ENCODE results near the gene AVEN. TPM values are rescaled to one million over a fixed set of nuclear protein-coding genes. Genes with fewer than 3 reads are reported as not detected.

The AVEN gene
- polyA plus RNA-seq, 2 donors = 8.2 to 11.1 TPM

DNA sequence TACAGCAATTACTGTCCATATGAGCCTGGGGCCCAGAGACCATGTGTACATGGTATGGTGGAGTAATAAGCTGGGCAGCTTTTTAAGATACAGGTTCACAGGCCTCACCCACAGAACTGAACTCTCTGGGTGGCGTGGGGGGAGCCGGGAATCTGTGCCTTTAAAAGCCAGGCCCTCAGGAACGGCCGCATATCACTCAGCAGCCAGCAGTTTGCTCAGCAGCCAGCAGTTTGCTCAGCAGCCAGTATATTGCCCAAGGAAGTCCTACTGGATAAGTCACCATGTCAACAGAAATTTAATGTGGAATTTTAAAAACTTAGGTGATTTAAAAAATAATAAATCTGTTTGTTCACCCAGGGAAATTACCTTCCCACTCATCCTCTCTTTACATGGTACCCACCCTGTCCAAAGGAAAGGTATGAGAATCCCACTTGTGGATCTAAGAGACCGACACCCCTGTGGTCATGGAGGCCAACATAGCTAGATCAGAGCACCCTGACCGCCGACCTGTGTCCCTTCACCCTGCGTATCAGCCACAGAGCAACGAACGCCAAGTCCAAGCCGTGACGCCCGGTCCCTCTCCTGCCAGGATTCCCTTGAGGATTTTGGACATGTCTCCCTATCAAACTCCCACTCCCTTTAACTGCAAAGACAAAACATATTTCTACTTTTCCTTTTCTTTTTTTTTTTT lies 166.4 kb downstream of the AVEN start:
- H3K4me3 ChIP-seq (ENCODE audit: low read depth in 1 of 2, low read length in 2 of 2) = no peak overlapping the region
- H3K27ac ChIP-seq (ENCODE audit: low read depth in 2 of 2, low read length in 1 of 2) = no peak overlapping the region
- no peaks in the 10 kb centered on the region for H3K27me3 ChIP-seq (ENCODE audit: control insufficient read depth in 1 of 2, insufficient read depth in 2 of 2, low read length in 2 of 2)
- WGBS, 2 donors = 90 to 91% methylated on average over 13 of the region's 13 CpGs
- no peaks in the 10 kb centered on the region for H3K9me3 ChIP-seq (ENCODE audit: control insufficient read depth in 2 of 2, insufficient read depth in 1 of 2, low read depth in 1 of 2, low read length in 1 of 2)
- H3K36me3 ChIP-seq (ENCODE audit: control insufficient read depth in 2 of 2, insufficient read depth in 2 of 2, low read length in 1 of 2) = no peaks in the 10 kb centered on the region
- no peaks in the 10 kb centered on the region for H3K4me1 ChIP-seq (ENCODE audit: control insufficient read depth in 2 of 2, insufficient read depth in 2 of 2, low read length in 1 of 2)

DNA sequence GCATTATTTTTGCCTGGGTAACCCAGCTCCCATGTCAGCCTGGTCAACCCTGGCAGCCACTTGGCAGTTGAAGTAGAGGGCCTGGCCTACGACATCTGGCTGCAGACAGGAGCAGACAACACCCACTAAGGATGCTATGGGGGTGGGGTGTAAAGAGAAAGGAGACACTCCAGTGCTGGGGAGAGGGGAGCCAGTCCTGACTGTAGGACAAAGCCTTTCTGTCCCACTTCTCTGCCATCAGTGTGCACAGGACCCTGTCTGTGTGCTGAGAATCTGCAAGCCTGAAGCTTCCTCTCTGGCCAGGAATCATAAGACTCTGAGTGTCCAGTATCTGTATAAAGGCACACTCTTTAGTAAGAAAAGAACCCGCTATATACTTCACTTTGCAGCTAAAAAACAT lies 167.0 kb downstream of the AVEN start:
- no peak overlapping the region for H3K27ac ChIP-seq (ENCODE audit: low read depth in 2 of 2, low read length in 1 of 2)
- no peaks in the 10 kb centered on the region for H3K4me1 ChIP-seq (ENCODE audit: control insufficient read depth in 2 of 2, insufficient read depth in 2 of 2, low read length in 1 of 2)
- H3K9me3 ChIP-seq (ENCODE audit: control insufficient read depth in 2 of 2, insufficient read depth in 1 of 2, low read depth in 1 of 2, low read length in 1 of 2) = no peaks in the 10 kb centered on the region
- H3K4me3 ChIP-seq (ENCODE audit: low read depth in 1 of 2, low read length in 2 of 2) = no peak overlapping the region
- H3K36me3 ChIP-seq (ENCODE audit: control insufficient read depth in 2 of 2, insufficient read depth in 2 of 2, low read length in 1 of 2) = no peaks in the 10 kb centered on the region
- 91 to 96% methylated on average over 2 of the region's 2 CpGs for WGBS, 2 donors
- no peaks in the 10 kb centered on the region for H3K27me3 ChIP-seq (ENCODE audit: control insufficient read depth in 1 of 2, insufficient read depth in 2 of 2, low read length in 2 of 2)

DNA sequence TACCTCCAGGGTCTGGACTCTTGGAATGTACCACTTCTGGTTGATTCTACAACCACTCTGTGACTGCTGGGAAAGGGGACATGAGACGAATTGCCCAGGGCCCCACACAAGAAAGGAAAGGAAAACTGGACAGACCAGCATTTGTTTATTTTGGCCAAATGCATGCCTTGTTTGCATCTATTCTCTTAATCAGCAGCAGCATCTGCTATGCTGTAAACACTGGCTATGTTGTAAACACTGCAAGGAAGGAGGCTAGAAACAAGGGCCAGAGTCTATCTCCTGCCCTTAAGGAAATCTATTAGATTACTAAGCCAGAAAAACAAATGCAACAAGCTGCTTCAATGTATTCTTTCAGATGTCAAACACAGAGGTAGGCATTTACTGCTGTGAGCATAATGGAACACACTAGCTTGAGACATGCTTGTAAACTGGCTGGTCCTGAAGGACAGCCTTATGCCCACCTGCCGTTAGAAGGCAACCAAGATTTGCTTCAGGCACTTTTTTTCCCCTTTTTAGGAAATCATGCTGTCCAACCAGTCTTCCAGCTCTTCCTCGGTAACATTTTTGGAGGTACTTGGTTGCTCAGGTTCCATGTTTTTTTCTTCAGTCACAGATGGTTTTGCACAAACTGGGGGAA lies 172.8 kb downstream of the AVEN start:
- Histone ChIP-seq H3K4me1 (ENCODE audit: control insufficient read depth in 2 of 2, insufficient read depth in 2 of 2, low read length in 1 of 2) (no peaks in the 10 kb centered on the region), H3K36me3 (ENCODE audit: control insufficient read depth in 2 of 2, insufficient read depth in 2 of 2, low read length in 1 of 2) (no peaks in the 10 kb centered on the region), H3K9me3 (ENCODE audit: control insufficient read depth in 2 of 2, insufficient read depth in 1 of 2, low read depth in 1 of 2, low read length in 1 of 2) (no peaks in the 10 kb centered on the region), H3K4me3 (ENCODE audit: low read depth in 1 of 2, low read length in 2 of 2) (no peak overlapping the region), H3K27ac (ENCODE audit: low read depth in 2 of 2, low read length in 1 of 2) (no peak overlapping the region), H3K27me3 (ENCODE audit: control insufficient read depth in 1 of 2, insufficient read depth in 2 of 2, low read length in 2 of 2) (no peaks in the 10 kb centered on the region)
- 60 to 70% methylated on average over 3 of the region's 3 CpGs for WGBS, 2 donors

DNA sequence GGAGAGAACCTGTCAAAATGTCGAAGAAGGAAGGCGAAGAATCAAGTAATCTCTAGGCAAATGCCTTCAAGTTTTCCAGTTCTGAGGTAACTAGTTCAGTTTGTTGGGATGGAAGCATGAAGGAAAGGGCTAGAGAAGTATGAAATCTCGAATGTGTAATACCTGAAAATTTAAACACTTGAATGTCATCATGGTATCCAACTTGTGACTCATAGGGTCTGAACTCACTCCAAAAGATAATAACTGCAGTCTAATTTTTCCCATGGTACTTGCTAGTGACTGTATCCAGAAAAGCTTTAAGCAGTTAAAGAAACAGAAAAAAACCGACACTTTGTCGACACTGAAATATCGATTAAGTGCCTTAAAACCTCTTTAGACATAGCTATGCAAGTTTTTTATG lies 173.6 kb downstream of the AVEN start:
- Histone ChIP-seq H3K9me3 (ENCODE audit: control insufficient read depth in 2 of 2, insufficient read depth in 1 of 2, low read depth in 1 of 2, low read length in 1 of 2) (no peaks in the 10 kb centered on the region), H3K4me1 (ENCODE audit: control insufficient read depth in 2 of 2, insufficient read depth in 2 of 2, low read length in 1 of 2) (no peaks in the 10 kb centered on the region), H3K27me3 (ENCODE audit: control insufficient read depth in 1 of 2, insufficient read depth in 2 of 2, low read length in 2 of 2) (no peaks in the 10 kb centered on the region), H3K27ac (ENCODE audit: low read depth in 2 of 2, low read length in 1 of 2) (no peak overlapping the region), H3K36me3 (ENCODE audit: control insufficient read depth in 2 of 2, insufficient read depth in 2 of 2, low read length in 1 of 2) (no peaks in the 10 kb centered on the region), H3K4me3 (ENCODE audit: low read depth in 1 of 2, low read length in 2 of 2) (no peak overlapping the region)
- WGBS, 2 donors = 88 to 94% methylated on average over 6 of the region's 6 CpGs

DNA sequence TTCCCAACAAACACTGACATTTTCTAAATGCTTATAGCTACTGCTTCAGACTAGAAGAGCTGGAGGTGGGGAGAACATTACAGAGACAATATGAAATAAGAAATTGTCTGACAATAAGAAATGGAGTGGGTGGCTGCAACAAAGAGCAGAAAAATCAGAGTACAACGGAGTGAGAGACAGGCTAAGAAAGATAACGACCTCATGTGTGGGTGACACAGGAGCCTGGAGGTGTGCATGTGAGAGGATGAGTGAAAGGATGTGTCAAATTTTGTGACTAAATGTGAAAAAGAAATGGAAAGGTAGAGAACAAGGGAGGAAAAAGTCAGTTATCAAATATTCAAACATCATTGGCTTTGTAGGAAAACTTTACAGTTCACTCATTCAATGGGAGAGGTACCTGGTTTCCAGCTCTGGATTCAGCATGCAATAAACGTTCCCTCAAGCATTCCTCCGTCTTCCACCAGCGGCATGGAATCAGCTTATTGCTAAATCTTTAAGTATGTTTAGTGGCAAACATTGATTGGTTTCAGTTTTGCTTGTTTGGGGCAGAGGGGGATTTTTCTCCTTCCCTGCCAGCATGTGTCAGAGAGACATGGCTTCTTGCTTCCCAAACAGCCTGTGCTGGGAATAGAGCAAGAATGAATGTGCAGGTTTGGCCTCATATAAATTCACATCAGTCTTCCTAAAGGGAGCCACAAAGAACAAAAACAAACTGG lies 174.5 kb downstream of the AVEN start:
- Histone ChIP-seq H3K27me3 (ENCODE audit: control insufficient read depth in 1 of 2, insufficient read depth in 2 of 2, low read length in 2 of 2) (no peaks in the 10 kb centered on the region), H3K4me1 (ENCODE audit: control insufficient read depth in 2 of 2, insufficient read depth in 2 of 2, low read length in 1 of 2) (no peaks in the 10 kb centered on the region), H3K36me3 (ENCODE audit: control insufficient read depth in 2 of 2, insufficient read depth in 2 of 2, low read length in 1 of 2) (no peaks in the 10 kb centered on the region), H3K27ac (ENCODE audit: low read depth in 2 of 2, low read length in 1 of 2) (no peak overlapping the region), H3K9me3 (ENCODE audit: control insufficient read depth in 2 of 2, insufficient read depth in 1 of 2, low read depth in 1 of 2, low read length in 1 of 2) (no peaks in the 10 kb centered on the region), H3K4me3 (ENCODE audit: low read depth in 1 of 2, low read length in 2 of 2) (no peak overlapping the region)
- 78 to 85% methylated on average over 5 of the region's 5 CpGs for WGBS, 2 donors

DNA sequence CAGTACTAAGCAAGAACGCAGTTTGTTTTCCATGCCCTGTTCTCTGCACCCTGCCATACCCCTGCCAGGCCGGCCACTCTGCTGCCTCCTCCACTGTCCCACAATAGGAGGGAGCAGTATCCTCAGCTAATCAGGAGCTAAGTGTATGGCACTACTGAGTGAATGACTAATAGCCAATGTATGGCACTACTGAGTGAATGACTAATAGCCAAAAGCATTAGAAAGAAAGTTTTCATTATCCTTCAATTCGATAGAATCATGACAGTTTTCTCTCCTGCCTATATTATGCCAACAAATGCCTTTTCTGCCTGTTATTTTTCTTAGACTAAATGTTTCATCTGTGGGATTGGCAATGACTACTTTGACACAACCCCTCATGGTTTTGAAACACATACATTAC lies 178.2 kb downstream of the AVEN start:
- Histone ChIP-seq H3K36me3 (ENCODE audit: control insufficient read depth in 2 of 2, insufficient read depth in 2 of 2, low read length in 1 of 2) (no peaks in the 10 kb centered on the region), H3K9me3 (ENCODE audit: control insufficient read depth in 2 of 2, insufficient read depth in 1 of 2, low read depth in 1 of 2, low read length in 1 of 2) (no peaks in the 10 kb centered on the region), H3K4me3 (ENCODE audit: low read depth in 1 of 2, low read length in 2 of 2) (no peak overlapping the region), H3K27me3 (ENCODE audit: control insufficient read depth in 1 of 2, insufficient read depth in 2 of 2, low read length in 2 of 2) (no peaks in the 10 kb centered on the region), H3K27ac (ENCODE audit: low read depth in 2 of 2, low read length in 1 of 2) (no peak overlapping the region), H3K4me1 (ENCODE audit: control insufficient read depth in 2 of 2, insufficient read depth in 2 of 2, low read length in 1 of 2) (no peaks in the 10 kb centered on the region)
- WGBS, 2 donors = 87 to 92% methylated on average over 3 of the region's 3 CpGs

DNA sequence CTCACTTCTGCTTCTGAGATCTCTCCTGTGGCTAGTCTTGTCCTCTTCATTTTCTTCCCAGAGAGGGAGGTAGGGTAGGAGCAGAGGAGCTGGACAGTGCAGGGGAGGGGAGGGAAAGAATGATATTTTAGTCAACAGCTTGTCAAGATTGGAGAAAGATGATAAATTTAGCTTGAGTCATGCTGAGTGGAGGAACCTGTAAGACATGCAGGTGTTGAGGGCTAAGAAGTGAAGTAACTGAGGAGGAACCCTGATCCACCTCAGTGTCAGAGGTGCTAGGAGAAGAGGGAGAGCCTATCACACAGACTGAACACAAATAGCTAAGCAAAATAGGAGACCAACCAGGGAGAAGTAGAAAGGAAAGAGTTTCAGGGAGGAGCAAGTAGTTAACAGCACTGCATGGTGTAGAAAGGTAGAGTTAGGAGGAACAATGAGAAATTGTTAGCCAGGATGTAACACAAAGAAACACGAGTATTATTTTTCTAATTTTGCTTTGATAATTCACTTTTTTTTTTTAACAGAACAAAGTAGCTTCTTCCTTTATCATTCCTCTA lies 178.9 kb downstream of the AVEN start:
- Histone ChIP-seq H3K4me3 (ENCODE audit: low read depth in 1 of 2, low read length in 2 of 2) (no peak overlapping the region), H3K4me1 (ENCODE audit: control insufficient read depth in 2 of 2, insufficient read depth in 2 of 2, low read length in 1 of 2) (no peaks in the 10 kb centered on the region), H3K27me3 (ENCODE audit: control insufficient read depth in 1 of 2, insufficient read depth in 2 of 2, low read length in 2 of 2) (no peaks in the 10 kb centered on the region), H3K9me3 (ENCODE audit: control insufficient read depth in 2 of 2, insufficient read depth in 1 of 2, low read depth in 1 of 2, low read length in 1 of 2) (no peaks in the 10 kb centered on the region), H3K27ac (ENCODE audit: low read depth in 2 of 2, low read length in 1 of 2) (no peak overlapping the region), H3K36me3 (ENCODE audit: control insufficient read depth in 2 of 2, insufficient read depth in 2 of 2, low read length in 1 of 2) (no peaks in the 10 kb centered on the region)
- WGBS, 2 donors = 68 to 82% methylated on average over 1 of the region's 1 CpG

DNA sequence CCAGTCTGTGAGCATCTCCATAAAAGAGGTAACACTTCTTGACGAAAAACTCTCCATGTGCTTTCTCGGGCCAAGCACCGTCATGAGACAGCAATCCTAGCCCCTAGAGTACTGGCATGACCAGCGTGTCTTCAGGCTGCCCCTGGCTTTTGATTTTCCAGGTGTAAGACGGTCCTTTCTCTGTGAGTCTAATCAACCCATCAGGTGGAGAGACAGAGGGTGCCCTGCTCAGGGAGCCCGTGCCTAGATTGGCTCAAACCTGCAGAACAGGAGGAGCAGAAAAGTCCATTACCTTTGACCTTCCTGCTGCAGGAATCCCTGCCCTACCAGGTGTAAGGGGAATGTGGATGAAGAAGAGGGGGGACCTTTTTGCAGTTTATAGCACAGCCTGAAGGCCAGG lies 180.2 kb downstream of the AVEN start:
- 87 to 93% methylated on average over 6 of the region's 6 CpGs for WGBS, 2 donors
- Histone ChIP-seq H3K4me3 (ENCODE audit: low read depth in 1 of 2, low read length in 2 of 2) (no peak overlapping the region), H3K36me3 (ENCODE audit: control insufficient read depth in 2 of 2, insufficient read depth in 2 of 2, low read length in 1 of 2) (no peaks in the 10 kb centered on the region), H3K9me3 (ENCODE audit: control insufficient read depth in 2 of 2, insufficient read depth in 1 of 2, low read depth in 1 of 2, low read length in 1 of 2) (no peaks in the 10 kb centered on the region), H3K27me3 (ENCODE audit: control insufficient read depth in 1 of 2, insufficient read depth in 2 of 2, low read length in 2 of 2) (no peaks in the 10 kb centered on the region), H3K27ac (ENCODE audit: low read depth in 2 of 2, low read length in 1 of 2) (no peak overlapping the region), H3K4me1 (ENCODE audit: control insufficient read depth in 2 of 2, insufficient read depth in 2 of 2, low read length in 1 of 2) (no peaks in the 10 kb centered on the region)

DNA sequence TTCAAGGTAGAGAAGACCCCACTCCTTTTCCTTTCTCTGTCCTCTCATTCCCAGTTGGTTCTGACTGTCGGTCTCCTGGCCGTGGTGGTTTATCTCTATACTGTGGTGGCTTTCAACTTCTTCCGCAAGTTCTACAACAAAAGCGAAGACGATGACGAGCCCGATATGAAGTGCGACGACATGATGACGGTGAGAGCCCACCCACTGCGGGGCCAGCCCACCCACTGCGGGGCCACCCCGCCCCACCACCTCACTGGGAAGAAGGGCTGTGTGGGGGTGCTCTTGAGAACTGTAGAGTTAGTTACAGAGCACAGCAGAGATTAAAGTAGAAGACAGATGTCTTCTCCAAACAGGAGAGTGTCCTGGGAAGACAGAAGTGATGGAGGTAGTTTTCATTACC lies 181.3 kb downstream of the AVEN start:
- H3K4me3 ChIP-seq (ENCODE audit: low read depth in 1 of 2, low read length in 2 of 2) = no peak overlapping the region
- no peaks in the 10 kb centered on the region for H3K36me3 ChIP-seq (ENCODE audit: control insufficient read depth in 2 of 2, insufficient read depth in 2 of 2, low read length in 1 of 2)
- no peaks in the 10 kb centered on the region for H3K9me3 ChIP-seq (ENCODE audit: control insufficient read depth in 2 of 2, insufficient read depth in 1 of 2, low read depth in 1 of 2, low read length in 1 of 2)
- H3K4me1 ChIP-seq (ENCODE audit: control insufficient read depth in 2 of 2, insufficient read depth in 2 of 2, low read length in 1 of 2) = no peaks in the 10 kb centered on the region
- no peaks in the 10 kb centered on the region for H3K27me3 ChIP-seq (ENCODE audit: control insufficient read depth in 1 of 2, insufficient read depth in 2 of 2, low read length in 2 of 2)
- WGBS, 2 donors = 97 to 98% methylated on average over 13 of the region's 13 CpGs
- H3K27ac ChIP-seq (ENCODE audit: low read depth in 2 of 2, low read length in 1 of 2) = no peak overlapping the region
